Ascending aorta (tissue), 2 donors: ENCODE measurements around the gene DEUP1. TPM values are rescaled to one million over a fixed set of nuclear protein-coding genes. Genes with fewer than 3 reads are reported as not detected.

Experiments used
- DNase-seq, 2 donors: peaks; one replicate each; pipeline ENCODE4 v3.0.0-alpha.2; 2019; ENCODE audit warnings: low spot score in 2 of 2
- H3K27ac ChIP-seq, 2 donors: fragments of 200-600 bp; sonication (generic); one replicate each; pipeline ENCODE4 v1.5.1; 2016 to 2017; ENCODE audit warnings: mild to moderate bottlenecking in 1 of 2
- H3K27me3 ChIP-seq: fragments of 200-600 bp; sonication (generic); one replicate; pipeline ENCODE4 v1.5.1; 2017
- H3K36me3 ChIP-seq, 2 donors: fragments of 200-600 bp; sonication (generic); one replicate each; pipeline ENCODE4 v1.5.1; 2016
- H3K4me1 ChIP-seq, 2 donors: fragments of 200-600 bp; sonication (generic); one replicate each; pipeline ENCODE4 v1.5.1; 2016 to 2017; ENCODE audit warnings: mild to moderate bottlenecking in 1 of 2
- H3K4me3 ChIP-seq, 2 donors: fragments of 200-600 bp; sonication (generic); one replicate each; pipeline ENCODE4 v1.5.1; 2016 to 2017; ENCODE audit warnings: mild to moderate bottlenecking in 1 of 2
- H3K9me3 ChIP-seq, 2 donors: fragments of 200-600 bp; sonication (generic); one replicate each; pipeline ENCODE4 v1.5.1; 2016
- intact Hi-C: fragments of 100-400 bp; cut with DNase I; formaldehyde crosslinking; loops from one replicate; pipeline ENCODE4 v1.15.1; 2023
- total RNA-seq: library from RNA; depleted of rRNA; stranded (reverse); fragments of >200 nt; gene quantifications from one replicate; pipeline ENCODE4 v1.1.0, GENCODE V29; 2016
- TF ChIP-seq, protein P1 (sequence below), 3 experiments: fragments of 200-600 bp in 2 of 3; fragments of 450-650 bp in 1 of 3; sonication (generic) in 2 of 3; IDR thresholded peaks; one replicate each; pipeline ENCODE4 v1.5.1; 2016 to 2019; ENCODE audit warnings: antibody characterized with exemption in 3 of 3, mild to moderate bottlenecking in 1 of 3, moderate library complexity in 1 of 3

Gene DEUP1
- total RNA-seq, 1 donor from 2014 or later, result not detected

DNA sequence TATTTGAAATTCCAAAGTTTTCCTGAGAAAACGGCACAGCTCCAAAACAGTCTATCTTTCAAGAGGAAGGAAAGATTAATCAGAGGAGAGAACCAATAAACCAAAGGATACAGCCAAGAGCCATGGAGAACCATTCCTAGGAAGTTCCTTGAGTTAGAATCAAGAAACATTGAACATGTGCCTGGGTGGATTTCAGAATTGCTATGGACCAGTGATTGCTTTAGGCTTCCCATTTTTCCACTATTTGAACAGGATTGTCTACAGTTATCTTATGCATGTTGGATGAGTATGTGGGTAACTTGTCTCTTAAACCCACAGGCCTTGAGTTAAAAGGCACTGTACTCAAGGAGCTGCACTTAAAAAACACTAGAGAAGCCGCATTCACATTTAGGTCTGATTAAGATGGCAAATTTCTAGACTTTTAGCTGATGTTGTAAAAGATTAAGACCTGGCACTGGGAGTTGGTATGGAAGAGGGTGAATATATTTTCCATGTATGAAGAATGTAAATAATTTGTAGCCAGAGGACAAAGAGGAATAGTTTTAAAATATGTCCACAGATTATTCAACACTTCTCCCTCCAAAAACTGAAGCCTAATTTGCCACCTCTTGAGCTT lies 11.2 kb upstream of the DEUP1 start:
- no peaks in the 10 kb centered on the region for H3K4me1 ChIP-seq
- no peaks in the 10 kb centered on the region for H3K36me3 ChIP-seq
- intact Hi-C loops, result no loop called here
- DNase-seq, result no peak
- peaks cover 0 to 14% of the 10 kb centered on the region in 2 donors for H3K9me3 ChIP-seq
- H3K27me3 ChIP-seq, result no peaks in the 10 kb centered on the region
- TF ChIP-seq, protein P1, sequence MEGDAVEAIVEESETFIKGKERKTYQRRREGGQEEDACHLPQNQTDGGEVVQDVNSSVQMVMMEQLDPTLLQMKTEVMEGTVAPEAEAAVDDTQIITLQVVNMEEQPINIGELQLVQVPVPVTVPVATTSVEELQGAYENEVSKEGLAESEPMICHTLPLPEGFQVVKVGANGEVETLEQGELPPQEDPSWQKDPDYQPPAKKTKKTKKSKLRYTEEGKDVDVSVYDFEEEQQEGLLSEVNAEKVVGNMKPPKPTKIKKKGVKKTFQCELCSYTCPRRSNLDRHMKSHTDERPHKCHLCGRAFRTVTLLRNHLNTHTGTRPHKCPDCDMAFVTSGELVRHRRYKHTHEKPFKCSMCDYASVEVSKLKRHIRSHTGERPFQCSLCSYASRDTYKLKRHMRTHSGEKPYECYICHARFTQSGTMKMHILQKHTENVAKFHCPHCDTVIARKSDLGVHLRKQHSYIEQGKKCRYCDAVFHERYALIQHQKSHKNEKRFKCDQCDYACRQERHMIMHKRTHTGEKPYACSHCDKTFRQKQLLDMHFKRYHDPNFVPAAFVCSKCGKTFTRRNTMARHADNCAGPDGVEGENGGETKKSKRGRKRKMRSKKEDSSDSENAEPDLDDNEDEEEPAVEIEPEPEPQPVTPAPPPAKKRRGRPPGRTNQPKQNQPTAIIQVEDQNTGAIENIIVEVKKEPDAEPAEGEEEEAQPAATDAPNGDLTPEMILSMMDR (IDR thresholded peaks at IDR 0.05), result no peak
- H3K4me3 ChIP-seq, result no peak overlapping the region
- H3K27ac ChIP-seq, result no peak overlapping the region

DNA sequence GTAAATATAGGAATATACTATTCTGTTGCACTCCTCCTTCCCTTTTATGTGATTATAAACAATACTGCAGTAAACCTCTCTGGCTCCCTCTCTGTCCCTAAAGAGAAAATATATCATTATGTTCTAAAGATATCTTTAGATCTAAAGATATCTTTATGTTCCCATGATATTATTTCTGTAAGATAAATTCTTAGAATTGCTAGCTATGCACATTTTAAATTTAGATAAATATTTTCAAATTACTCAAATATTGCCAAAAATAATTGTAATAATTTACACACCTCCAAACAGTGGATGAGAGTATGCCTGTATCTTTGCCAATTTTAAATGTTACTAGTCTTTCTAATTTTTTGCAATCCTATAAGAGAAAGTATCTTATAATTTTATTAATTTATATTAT lies 10.3 kb upstream of the DEUP1 start:
- Histone ChIP-seq H3K27me3 (no peaks in the 10 kb centered on the region), H3K4me1 (no peaks in the 10 kb centered on the region), H3K27ac (no peak overlapping the region), H3K36me3 (no peaks in the 10 kb centered on the region), H3K4me3 (no peak overlapping the region), H3K9me3 (peaks cover 0 to 6% of the 10 kb centered on the region in 2 donors)
- intact Hi-C loops, result no loop called here
- DNase-seq, result no peak
- TF ChIP-seq, protein P1 (IDR thresholded peaks at IDR 0.05), result no peak

DNA sequence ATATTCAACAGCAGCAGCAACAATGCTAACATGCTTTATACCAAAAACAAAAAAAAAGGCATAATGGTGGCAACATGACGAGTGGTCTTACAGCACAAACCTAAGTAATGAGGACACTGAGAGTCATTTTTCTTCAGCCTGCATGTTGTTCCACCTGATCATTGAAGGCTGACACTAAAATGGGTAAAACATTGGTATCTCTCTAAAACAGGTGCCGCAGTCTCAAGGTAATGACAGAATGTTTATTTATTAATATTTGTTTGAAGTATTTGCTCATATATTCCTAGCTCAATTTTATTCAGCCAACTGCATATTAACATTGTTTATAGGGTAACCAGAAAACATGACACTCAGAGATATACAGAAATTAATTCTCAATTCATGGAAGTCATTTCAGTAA lies 8.3 kb upstream of the DEUP1 start:
- Histone ChIP-seq H3K36me3 (no peaks in the 10 kb centered on the region), H3K4me3 (no peak overlapping the region), H3K4me1 (no peaks in the 10 kb centered on the region), H3K9me3 (peaks cover 0 to 6% of the 10 kb centered on the region in 2 donors), H3K27ac (no peak overlapping the region), H3K27me3 (no peaks in the 10 kb centered on the region)
- intact Hi-C loops, result no loop called here
- TF ChIP-seq, protein P1 (IDR thresholded peaks at IDR 0.05), result no peak
- DNase-seq, result no peak

DNA sequence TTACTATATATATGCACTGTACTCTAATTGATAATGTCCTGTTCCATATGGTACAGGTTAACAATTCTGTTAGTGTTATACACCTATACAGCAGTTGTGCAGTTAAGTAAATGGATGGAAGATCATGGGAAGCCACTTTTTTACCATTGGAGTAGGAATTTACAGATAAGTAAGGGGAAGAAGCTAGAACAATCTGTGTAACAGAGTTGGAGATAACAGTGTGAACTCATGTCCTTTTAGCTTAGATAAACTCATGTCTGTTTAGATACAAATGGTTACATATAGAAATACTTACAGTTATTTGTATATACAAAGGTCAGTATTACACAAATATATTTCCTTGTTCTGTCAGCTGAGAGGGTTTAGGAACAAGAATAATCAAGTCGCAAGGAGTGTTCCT lies 6.8 kb upstream of the DEUP1 start:
- TF ChIP-seq, protein P1 (IDR thresholded peaks at IDR 0.05), result no peak
- no peak for DNase-seq

DNA sequence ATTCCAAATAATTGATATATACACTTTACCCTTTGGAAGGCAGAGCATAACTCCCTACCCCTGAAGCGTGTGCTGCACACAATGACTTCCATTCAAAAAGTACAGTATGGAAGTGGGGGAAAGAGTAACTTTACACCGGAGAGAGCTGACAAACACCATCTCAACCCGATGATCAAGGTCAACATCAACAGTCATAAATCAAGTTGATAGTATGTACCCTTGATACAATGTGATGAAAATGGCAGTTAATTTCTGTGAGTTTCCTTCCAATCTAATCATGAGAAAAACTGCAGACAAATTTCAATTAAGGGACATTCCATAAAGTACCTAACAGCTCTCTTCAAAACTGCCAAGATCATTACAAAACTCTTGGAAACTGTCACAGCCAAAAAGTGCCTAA lies 6.0 kb upstream of the DEUP1 start:
- intact Hi-C loops, result no loop called here
- TF ChIP-seq, protein P1 (IDR thresholded peaks at IDR 0.05), result no peak
- Histone ChIP-seq H3K9me3 (peaks cover 0 to 3% of the 10 kb centered on the region in 2 donors), H3K36me3 (no peaks in the 10 kb centered on the region), H3K27ac (no peak overlapping the region), H3K4me1 (no peaks in the 10 kb centered on the region), H3K4me3 (no peak overlapping the region), H3K27me3 (no peaks in the 10 kb centered on the region)
- no peak for DNase-seq

More for the DNA sequence above, 6.8 kb upstream of the DEUP1 start:
- Histone ChIP-seq H3K27me3 (no peaks in the 10 kb centered on the region), H3K4me3 (no peak overlapping the region), H3K9me3 (peaks cover 0 to 6% of the 10 kb centered on the region in 2 donors), H3K4me1 (no peaks in the 10 kb centered on the region), H3K27ac (no peak overlapping the region), H3K36me3 (no peaks in the 10 kb centered on the region)
- intact Hi-C loops, result no loop called here

DNA sequence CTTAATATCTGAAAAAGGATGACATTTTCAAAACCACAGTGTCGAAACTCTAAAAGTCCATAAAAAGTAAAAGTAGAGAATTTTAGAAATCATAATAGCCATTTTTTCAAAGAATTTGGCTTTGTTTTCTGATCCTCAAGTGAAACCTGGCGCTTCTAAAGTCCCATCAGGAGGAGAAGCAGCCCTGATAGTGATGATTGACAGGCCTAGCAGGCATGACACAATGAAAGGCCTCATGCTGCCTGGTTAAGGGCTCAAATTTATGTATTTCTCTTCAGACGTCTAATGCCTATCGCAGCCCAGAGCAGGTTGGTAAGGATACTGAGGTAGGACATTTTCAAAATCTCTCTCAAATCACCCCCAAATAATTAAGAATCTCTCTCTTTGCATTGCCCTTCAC lies 3.9 kb upstream of the DEUP1 start:
- DNase-seq, result no peak
- H3K4me1 ChIP-seq, result no peaks in the 10 kb centered on the region
- intact Hi-C loops, result no loop called here

More for the DNA sequence above, 3.9 kb upstream of the DEUP1 start:
- H3K9me3 ChIP-seq, result no peaks in the 10 kb centered on the region
- no peaks in the 10 kb centered on the region for H3K27me3 ChIP-seq
- no peak overlapping the region for H3K4me3 ChIP-seq
- no peaks in the 10 kb centered on the region for H3K36me3 ChIP-seq
- no peak overlapping the region for H3K27ac ChIP-seq
- TF ChIP-seq, protein P1 (IDR thresholded peaks at IDR 0.05), result no peak
